ENCODE data around the gene ZFP36L1.

ZFP36L1 gene

GRCh38 chr14:68792979-68793733 is at the start of gene ZFP36L1:
Gene ZFP36L1 (minus strand): TSS chr14:68793067. CDS start chr14:68792938, 129 bp downstream.
- DNase-seq (ENCODE audit: low spot score), result peak; percentile 88

- no peak for DNase-seq (ENCODE audit: low spot score)
These were observed 49.4 kb upstream of the ZFP36L1 start for GRCh38 chr14:68842298-68842697.

- no peak for DNase-seq (ENCODE audit: low spot score)
These were observed 48.3 kb upstream of the ZFP36L1 start for GRCh38 chr14:68841016-68841809.

GRCh38 chr14:68840454-68840853 is 47.6 kb upstream of the ZFP36L1 start:
- DNase-seq (ENCODE audit: low spot score), result no peak

GRCh38 chr14:68836082-68836481 is 43.2 kb upstream of the ZFP36L1 start:
- no peak for DNase-seq (ENCODE audit: low spot score)

GRCh38 chr14:68834816-68835215 is 41.9 kb upstream of the ZFP36L1 start:
- no peak for DNase-seq (ENCODE audit: low spot score)

- no peak for DNase-seq (ENCODE audit: low spot score)
These were observed 35.8 kb upstream of the ZFP36L1 start for GRCh38 chr14:68828698-68829097.

- DNase-seq (ENCODE audit: low spot score), result no peak
These were observed 32.9 kb upstream of the ZFP36L1 start for GRCh38 chr14:68825729-68826128.

- DNase-seq (ENCODE audit: low spot score), result peak; percentile 48
These were observed 31.9 kb upstream of the ZFP36L1 start for GRCh38 chr14:68824517-68825347.

GRCh38 chr14:68824207-68824516 is 31.3 kb upstream of the ZFP36L1 start:
- no peak for DNase-seq (ENCODE audit: low spot score)

- no peak for DNase-seq (ENCODE audit: low spot score)
These were observed 30.8 kb upstream of the ZFP36L1 start for GRCh38 chr14:68823434-68824206.

- no peak for DNase-seq (ENCODE audit: low spot score)
These were observed 30.1 kb upstream of the ZFP36L1 start for GRCh38 chr14:68822926-68823325.

GRCh38 chr14:68822132-68822651 is 29.3 kb upstream of the ZFP36L1 start:
- DNase-seq (ENCODE audit: low spot score), result no peak

GRCh38 chr14:68820999-68821683 is 28.3 kb upstream of the ZFP36L1 start:
- DNase-seq (ENCODE audit: low spot score), result no peak

GRCh38 chr14:68820536-68820935 is 27.7 kb upstream of the ZFP36L1 start:
- DNase-seq (ENCODE audit: low spot score), result no peak

GRCh38 chr14:68820119-68820518 is 27.3 kb upstream of the ZFP36L1 start:
- DNase-seq (ENCODE audit: low spot score), result no peak

GRCh38 chr14:68819260-68819691 is 26.4 kb upstream of the ZFP36L1 start:
- DNase-seq (ENCODE audit: low spot score), result no peak

GRCh38 chr14:68817506-68818212 is 24.8 kb upstream of the ZFP36L1 start:
- no peak for DNase-seq (ENCODE audit: low spot score)

GRCh38 chr14:68816943-68817430 is 24.1 kb upstream of the ZFP36L1 start:
- DNase-seq (ENCODE audit: low spot score), result no peak

All from pons (tissue), 1 donor.